Renal cortical epithelial cell (primary cell): Measurements from ENCODE around the gene ATP11A. TPM values are rescaled to one million over a fixed set of nuclear protein-coding genes. Genes with fewer than 3 reads are reported as not detected.
"Not testable (repeated sequence)": the region's sequence is repeated elsewhere in the genome, so short reads cannot be mapped to it uniquely, and the experiment has no call there.

Experiments
- DNase-seq: peaks from one replicate; pipeline ENCODE4 v3.0.0-alpha.2; 2011; ENCODE audit warnings: low read depth
- total RNA-seq: library from RNA; depleted of rRNA; stranded (reverse); fragments of >200 nt; gene quantifications from 2 replicates; pipeline ENCODE4 v1.2.3, GENCODE V29; 2014

Gene ATP11A
- total RNA-seq, 1 donor from 2014 or later = 171 TPM

- DNase-seq = no peak
These were observed 19.0 kb upstream of the ATP11A start for GRCh38 chr13:112670864-112671263.

GRCh38 chr13:112671359-112671758 is 18.5 kb upstream of the ATP11A start:
- no peak for DNase-seq

- no peak for DNase-seq
These were observed 17.1 kb upstream of the ATP11A start for GRCh38 chr13:112672651-112673284.

DNA sequence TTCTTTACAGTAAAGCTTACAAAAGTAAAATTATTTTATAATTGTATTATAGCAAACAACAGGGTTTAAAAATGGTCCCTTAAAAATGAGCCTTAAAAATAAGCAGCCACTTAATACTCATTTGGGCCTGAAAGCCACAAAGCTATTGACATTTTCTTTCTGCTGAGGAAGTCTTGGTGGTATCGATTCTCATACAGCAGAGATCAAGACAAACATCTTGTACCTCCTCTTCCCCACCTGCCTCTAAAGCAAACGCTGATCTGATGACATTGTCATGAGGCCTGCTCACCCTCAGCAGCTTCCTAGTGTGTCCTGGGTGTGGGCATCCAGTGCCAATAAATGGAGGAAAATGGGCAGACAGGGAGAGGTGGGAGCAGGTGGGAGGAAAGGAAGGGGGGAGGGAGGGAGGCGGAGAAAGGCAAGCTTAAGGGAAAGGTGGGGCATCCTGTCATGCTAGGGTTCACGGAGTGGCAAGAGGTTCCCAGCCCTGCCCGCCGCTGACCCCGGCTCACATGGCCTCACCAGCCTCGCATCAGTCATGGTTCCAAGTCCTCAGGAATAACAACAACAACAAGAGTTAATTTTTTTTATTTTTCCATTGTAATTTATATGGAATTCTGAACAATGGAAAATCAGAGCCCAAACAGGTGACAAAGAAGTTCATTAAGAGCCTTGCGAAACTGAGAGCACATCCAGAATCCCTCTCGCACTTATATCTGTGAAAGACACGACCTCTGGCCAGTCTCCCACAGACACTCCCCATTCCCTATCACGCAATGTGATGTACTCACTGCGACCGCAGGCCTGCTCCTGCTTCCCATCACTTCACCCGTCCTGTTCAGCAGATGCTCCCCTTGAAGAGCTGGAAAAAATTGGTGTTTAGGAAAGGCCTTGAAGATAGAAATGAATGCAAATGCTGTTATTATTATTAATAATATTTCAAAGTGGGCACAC is 15.1 kb upstream of the ATP11A start:
- no peak for DNase-seq

DNA sequence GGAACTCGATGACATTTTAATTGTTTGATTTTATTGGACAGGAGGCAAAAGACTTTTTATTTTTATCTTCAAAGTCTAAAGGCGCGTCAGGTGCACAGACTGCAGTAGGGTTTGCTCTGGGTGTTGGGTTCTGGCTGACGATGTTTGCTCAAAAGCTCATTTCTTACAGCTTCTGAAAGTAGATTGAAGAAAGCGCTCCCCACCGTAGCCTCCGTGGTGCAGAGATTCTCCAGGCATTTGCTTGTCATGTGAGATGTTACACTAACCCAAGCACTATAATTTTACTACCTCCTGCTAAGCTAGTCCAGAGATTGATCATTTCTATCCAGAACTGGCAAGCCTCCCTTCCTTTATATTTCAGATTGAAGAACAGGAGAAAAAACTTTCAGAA is 14.5 kb upstream of the ATP11A start:
- DNase-seq = no peak

GRCh38 chr13:112677421-112677962 is 12.3 kb upstream of the ATP11A start:
- not testable (repeated sequence) for DNase-seq

DNA sequence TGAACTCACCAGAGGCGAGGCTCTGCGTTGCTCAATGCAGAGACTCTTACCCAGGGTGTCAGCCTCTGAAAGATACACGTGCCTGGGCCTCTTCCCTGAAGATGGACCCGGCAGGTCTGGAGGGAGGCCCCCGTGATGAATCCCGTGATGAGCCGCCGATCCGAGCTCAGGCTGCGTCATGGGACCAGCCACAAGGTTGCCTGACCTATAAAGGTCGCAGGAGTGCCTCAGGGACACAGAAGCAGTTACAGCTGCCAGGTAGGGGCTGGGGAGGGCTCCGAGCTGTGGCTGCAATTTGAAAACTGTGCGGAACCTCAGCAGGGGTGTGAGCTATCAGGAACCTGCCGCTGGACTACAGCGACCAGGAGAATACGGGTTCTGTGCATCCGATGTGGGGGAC is 10.5 kb upstream of the ATP11A start:
- no peak for DNase-seq

DNA sequence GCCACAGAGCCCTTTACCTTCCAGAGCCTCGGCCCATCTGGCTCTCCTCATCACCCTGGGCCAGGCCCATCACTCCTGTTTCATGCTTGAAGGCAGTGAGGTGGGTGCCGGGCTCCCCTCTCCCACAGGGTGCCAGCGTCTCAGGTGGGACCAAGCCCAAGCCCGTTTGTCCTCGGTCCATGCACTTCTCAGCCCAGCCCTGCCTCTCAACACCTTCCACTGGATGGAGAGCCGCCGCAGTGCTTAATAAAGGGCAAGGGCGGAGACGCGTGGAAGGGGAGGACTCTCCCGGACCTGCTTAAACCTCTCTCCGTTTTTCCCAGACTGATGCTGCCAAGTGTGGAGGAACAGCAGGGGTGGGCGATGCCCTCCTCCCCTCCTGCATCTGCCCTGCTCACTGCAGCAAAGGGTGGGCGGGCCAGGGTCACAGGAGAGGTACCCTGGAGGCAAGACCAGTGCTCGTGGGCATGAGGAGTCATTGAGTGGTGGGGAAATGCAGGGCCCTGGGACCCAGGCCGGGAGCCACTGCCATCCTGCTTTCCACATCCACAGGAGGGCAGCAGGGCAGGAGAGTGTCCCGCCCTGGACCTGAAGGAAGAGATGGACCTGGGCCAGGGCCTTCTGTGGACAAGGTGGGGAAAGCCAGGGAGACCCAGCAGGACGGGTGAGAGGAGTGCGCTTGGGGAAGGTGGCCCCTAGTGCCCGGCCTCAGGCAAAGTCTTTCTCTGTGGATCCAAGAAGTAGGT is 9.7 kb upstream of the ATP11A start:
- DNase-seq = no peak

DNA sequence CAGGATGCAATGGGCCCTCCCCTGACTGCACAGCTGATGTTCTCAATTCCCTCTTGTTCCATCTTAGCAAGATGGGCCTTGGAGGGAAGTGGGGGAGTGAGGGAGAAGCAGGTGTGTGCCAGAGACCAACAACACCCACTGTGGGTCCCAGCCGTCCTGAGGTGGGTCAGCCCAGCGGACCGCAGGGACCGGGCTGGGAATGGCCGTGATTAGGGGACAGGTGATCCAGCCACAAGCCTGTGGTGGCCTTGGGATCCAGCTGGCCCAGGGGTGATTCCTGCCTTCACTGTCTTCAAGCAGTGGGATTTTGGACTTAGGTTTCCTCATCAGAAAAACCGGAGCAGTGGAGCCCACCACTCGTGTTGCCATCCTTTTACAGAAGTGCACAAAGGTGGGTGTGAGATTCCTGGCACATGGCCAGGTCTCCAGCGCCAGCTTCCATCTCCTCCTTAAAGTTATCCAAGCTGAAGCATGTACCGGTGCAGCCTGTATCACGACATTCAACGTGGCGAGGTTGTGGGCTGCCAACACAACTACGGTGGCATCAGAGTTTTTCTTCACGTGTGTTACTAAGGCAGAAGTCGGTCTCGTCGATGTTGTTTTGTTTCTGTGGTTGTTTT is 9.0 kb upstream of the ATP11A start:
- DNase-seq = no peak

DNA sequence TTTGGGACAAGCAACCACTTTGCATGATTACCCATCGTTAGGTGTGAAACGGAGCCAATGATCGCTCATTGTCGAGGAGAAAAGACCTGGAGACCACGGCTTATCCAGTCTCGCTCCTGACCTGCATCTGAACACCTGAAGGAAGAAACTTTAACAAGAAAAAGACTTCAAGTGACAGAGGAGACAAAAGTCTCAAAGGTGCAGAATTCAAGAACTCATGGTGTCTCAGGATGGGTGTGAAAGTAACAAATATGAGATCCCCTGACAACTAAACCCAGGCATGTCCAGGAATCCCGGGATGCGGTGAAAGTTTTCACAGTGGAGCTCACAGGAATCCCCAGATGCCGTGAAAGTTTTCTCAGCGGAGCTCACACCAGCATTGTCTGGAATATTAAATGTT is 6.3 kb upstream of the ATP11A start:
- DNase-seq = no peak

DNA sequence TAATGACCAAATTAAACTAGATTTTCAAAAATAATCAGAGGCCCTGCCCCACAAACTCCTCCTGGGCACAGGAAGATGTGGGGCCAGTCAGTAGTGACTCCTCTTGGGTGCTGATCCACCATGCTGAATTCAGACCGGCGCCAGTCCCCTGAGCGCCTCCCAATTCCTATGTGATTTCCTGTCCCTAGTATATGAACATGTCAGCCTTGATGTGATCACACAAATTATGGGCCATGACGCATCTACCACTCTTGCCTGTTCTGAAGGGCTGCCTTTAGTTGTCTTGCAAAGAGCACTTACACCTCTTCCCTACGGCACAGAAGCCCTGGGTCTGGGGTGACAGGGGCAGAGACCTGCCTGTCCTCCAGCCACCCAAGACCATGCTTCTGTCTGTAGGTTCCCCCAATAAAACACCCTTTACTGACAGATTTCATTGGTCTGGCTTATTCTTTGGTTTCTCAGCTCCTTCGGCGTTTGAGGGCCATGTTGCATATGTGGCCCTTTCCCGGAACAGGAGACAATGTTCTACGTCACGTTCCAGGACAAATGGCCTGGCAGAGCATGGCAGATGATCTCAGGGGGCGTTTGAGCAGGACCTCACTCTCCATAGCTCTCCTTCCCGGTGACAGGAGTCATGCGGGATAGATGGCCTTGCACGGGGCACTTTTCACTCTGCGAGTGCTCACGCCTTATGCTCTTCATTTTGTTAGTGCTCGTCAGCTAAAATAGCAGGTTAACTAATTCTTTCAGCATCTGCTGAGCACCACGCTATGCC is 5.6 kb upstream of the ATP11A start:
- DNase-seq = no peak

DNA sequence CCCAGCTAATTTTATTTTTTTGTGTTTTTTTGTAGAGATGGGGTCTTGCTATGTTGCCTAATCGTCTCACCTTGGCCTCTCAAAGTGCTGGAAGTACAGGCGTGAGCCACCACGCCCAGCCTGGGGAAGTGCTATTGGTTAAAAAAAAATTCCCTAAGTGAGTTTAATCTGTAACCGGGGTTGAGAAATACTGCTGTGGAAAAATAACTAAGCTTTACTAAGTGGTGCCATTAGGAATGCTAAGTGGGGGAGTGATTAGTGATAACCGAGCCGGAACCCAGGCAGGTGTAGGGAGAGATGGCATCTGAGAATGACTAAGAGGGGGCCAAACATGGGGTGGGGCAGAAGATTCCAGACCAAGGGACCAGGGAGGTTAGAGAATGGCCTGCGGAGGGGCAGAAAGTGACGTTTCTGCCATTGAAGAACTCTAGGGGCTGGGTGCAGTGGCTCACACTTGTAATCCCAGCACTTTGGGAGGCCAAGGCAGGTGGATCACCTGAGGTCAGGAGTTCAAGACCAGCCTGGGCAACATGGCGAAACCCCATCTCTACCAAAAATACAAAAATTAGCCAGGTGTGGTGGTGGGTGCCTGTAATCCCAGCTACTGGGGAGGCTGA is 4.5 kb upstream of the ATP11A start:
- peak; percentile 94 for DNase-seq

DNA sequence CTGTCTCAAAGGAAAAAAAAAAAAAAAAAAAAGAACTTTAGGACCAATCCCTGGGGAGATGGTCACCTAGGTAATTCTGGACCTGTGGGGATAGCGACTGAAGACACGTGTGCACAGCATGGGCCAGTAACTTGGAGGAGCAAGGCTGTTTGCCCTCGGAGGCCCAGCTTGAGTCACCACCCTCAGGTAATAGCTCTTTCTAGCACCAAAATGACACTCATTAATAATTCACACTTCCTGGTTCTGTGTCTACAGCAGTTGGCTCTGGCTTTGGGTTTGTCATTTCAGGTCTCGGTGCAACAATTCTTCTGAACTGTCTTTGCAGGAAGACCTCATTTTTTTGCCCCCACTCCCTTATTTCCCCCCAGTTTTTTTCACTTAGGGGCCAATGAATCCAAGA is 3.9 kb upstream of the ATP11A start:
- DNase-seq = peak; percentile 87

DNA sequence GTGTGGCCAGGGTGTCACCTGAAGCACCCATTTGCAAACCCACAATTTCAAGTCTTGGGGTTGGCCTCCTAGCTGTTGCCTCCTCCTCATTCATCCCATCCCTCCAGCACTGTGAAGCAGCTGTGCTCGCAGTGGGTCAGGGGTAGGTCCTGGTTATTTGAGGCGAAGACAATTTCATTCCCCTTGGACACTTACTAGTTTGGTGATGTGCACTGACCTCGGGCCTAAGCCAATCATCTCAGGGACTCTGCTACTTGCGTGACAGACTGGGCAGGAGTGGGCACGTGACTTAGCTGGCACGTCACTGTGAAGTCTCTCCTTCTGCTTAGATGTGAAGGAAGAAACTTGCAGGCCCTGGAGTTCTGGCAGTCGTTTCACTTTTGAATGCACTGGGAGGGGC is 3.5 kb upstream of the ATP11A start:
- no peak for DNase-seq

GRCh38 chr13:112686987-112687386 is 2.9 kb upstream of the ATP11A start:
- DNase-seq = no peak

DNA sequence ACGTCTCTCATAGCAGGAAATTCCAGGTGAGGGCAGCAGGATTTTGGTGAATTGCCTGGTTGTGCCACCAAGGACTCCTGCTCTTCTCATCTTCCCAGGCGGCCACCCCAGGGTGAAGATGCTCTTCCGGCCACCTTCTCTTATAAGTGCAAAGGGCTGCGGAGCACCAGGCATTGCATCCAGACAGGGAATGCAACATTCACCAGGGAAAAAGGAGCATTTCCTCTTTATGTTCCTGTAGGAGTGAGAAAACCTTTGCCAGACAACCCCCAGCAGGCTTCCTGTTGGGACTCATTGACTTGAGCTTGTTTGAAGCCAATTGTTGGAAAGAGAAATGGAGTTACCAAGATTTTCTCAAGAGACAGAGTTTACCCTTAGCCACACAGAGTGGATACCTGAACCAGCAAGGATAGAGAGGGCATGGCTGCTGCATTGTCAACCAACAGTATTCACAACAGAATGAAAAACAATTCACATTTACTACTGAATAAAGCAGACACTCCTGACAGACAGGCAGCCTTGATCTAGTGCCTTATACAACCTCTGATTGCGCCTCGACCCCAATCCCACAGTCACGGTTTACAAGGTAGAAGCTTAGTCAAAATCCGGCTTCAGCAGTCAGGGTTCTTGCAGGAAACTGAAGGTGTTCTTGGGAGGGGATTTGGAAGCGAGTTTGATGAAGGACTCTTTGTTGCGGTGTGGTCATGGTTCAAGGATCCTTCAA is 1.8 kb upstream of the ATP11A start:
- DNase-seq = no peak

DNA sequence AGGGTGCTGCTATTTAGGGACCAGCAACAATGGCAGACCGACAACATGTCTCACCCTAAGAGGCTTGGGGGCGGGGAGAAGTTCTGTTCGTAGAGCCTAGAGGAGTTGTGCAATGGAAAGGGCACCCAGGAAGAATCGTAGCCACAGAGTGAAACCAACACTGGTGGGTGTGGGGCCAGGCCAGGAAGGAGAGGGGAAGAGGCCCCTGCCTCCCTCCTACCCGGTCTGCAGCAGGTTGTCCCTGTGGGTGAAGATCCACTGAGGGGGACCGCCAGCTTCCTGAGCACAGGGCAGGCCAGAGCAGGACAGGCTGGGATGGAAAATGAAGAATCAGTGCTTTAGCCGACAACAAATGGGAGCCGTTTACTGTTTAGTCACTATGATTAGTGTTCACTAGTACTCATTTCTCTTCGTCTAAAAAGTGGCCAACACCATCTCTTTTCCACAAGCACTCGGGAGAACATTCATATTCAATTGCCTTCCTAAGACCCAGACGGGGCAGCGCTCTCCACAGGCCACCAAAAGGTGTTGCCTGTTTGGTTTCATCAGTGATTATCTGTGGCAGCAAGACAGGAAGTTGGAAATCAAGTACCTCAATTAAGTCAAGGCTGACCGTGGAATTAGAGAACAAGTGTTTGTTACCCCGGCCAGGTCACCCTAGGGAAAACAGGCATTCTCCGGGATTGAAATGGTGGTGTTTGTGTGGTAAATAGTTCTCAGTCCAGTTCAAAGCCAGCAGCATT is 1.1 kb upstream of the ATP11A start:
- peak; percentile 18 for DNase-seq

GRCh38 chr13:112690283-112690929 is 568 bp downstream of the ATP11A start:
- DNase-seq = no peak

- DNase-seq = no peak
These were observed 2.3 kb downstream of the ATP11A start for GRCh38 chr13:112692104-112692503.
